ENCODE data around the gene CELF4.

Gene CELF4

DNA sequence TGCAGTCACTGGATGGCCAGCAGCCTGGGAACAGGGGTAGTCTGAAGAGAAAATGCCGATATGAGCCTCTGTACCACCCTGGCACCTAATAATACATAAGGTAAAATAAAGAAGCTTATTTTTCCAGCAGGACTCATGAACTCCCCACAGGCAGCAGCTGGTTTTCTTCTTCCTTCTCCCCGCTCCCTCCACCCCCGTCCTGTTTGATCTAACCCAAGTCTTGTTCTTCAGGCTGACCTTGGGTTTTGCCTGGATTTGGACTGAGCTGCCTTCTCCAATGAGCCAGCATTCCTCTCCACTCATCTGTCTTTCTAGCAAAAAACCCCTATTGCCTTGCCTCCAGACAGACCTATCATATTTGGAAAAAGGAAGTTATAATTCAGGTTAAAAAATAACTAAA lies 111.8 kb downstream of the CELF4 start:
- Histone ChIP-seq H3K36me3 (no peaks in the 10 kb centered on the region), H3K9me3 (ENCODE audit: severe bottlenecking) (no peaks in the 10 kb centered on the region), H3K27me3 (ENCODE audit: insufficient read depth, low read depth, severe bottlenecking) (no peaks in the 10 kb centered on the region), H3K27ac (no peak overlapping the region), H3K4me3 (ENCODE audit: low read depth, low read length) (no peak overlapping the region)
- TF ChIP-seq, protein P1, sequence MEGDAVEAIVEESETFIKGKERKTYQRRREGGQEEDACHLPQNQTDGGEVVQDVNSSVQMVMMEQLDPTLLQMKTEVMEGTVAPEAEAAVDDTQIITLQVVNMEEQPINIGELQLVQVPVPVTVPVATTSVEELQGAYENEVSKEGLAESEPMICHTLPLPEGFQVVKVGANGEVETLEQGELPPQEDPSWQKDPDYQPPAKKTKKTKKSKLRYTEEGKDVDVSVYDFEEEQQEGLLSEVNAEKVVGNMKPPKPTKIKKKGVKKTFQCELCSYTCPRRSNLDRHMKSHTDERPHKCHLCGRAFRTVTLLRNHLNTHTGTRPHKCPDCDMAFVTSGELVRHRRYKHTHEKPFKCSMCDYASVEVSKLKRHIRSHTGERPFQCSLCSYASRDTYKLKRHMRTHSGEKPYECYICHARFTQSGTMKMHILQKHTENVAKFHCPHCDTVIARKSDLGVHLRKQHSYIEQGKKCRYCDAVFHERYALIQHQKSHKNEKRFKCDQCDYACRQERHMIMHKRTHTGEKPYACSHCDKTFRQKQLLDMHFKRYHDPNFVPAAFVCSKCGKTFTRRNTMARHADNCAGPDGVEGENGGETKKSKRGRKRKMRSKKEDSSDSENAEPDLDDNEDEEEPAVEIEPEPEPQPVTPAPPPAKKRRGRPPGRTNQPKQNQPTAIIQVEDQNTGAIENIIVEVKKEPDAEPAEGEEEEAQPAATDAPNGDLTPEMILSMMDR (IDR thresholded peaks at IDR 0.05; ENCODE audit: low read depth, low read length): no peak
- DNase-seq: no peak

GRCh38 chr18:37452682-37453385 lies 112.8 kb downstream of the CELF4 start:
- Histone ChIP-seq H3K9me3 (ENCODE audit: severe bottlenecking) (no peaks in the 10 kb centered on the region), H3K27ac (no peak overlapping the region), H3K4me3 (ENCODE audit: low read depth, low read length) (no peak overlapping the region), H3K36me3 (no peaks in the 10 kb centered on the region), H3K27me3 (ENCODE audit: insufficient read depth, low read depth, severe bottlenecking) (no peaks in the 10 kb centered on the region)
- TF ChIP-seq, protein P1 (IDR thresholded peaks at IDR 0.05; ENCODE audit: low read depth, low read length): no peak
- no peak for DNase-seq

GRCh38 chr18:37452015-37452414 lies 113.6 kb downstream of the CELF4 start:
- TF ChIP-seq, protein P1 (IDR thresholded peaks at IDR 0.05; ENCODE audit: low read depth, low read length): no peak
- DNase-seq: no peak
- Histone ChIP-seq H3K4me3 (ENCODE audit: low read depth, low read length) (no peak overlapping the region), H3K9me3 (ENCODE audit: severe bottlenecking) (no peaks in the 10 kb centered on the region), H3K27me3 (ENCODE audit: insufficient read depth, low read depth, severe bottlenecking) (no peaks in the 10 kb centered on the region), H3K27ac (no peak overlapping the region), H3K36me3 (no peaks in the 10 kb centered on the region)

- Histone ChIP-seq H3K4me3 (ENCODE audit: low read depth, low read length) (no peak overlapping the region), H3K9me3 (ENCODE audit: severe bottlenecking) (no peaks in the 10 kb centered on the region), H3K27me3 (ENCODE audit: insufficient read depth, low read depth, severe bottlenecking) (no peaks in the 10 kb centered on the region), H3K27ac (no peak overlapping the region), H3K36me3 (no peaks in the 10 kb centered on the region)
- DNase-seq: no peak
- TF ChIP-seq, protein P1 (IDR thresholded peaks at IDR 0.05; ENCODE audit: low read depth, low read length): no peak
Observed at GRCh38 chr18:37451239-37451825, 114.3 kb downstream of the CELF4 start.

DNA sequence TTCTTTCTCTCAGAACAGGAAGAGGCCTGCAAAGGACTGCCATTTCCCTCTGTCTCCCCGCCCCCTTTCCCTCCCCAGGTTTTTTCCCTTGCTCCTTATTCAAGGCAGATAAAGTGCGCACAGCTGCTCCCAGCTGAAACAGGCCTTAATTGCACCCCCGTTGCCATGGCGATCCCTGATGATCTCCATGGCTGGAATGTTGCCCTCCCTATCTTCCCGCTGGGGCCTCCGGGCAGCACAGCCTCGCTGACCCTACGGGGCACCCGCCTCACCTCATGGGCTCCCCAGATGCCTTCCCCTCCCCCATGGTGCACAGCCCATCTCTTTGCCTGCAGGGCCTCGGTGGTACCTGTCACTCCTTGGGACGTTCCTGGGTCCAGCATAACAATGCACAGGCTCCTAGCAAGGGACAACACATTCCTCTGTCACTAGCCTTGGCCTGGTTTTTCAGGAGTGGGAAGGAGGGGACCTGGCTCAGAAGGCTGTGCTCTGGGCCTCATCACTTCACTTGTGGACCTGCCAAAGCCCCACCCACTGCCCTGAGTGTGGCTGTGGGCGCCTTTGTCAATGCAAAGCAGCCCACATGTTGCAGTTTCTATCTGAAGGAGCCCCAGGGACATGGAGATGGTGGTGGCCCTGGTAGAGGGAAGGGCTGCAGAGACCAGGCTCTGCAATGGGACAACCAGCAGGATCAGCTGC lies 115.0 kb downstream of the CELF4 start:
- H3K27ac ChIP-seq: no peak overlapping the region
- peak; percentile 49 for DNase-seq
- TF ChIP-seq, protein P1 (IDR thresholded peaks at IDR 0.05; ENCODE audit: low read depth, low read length): no peak

More for the DNA sequence above, 115.0 kb downstream of the CELF4 start:
- Histone ChIP-seq H3K27me3 (ENCODE audit: insufficient read depth, low read depth, severe bottlenecking) (no peaks in the 10 kb centered on the region), H3K36me3 (no peaks in the 10 kb centered on the region), H3K4me3 (ENCODE audit: low read depth, low read length) (no peak overlapping the region), H3K9me3 (ENCODE audit: severe bottlenecking) (no peaks in the 10 kb centered on the region)
